Right renal cortex interstitium (tissue), 3 donors: ENCODE results near the gene SV2A. TPM values are rescaled to one million over a fixed set of nuclear protein-coding genes. Genes with fewer than 3 reads are reported as not detected.
A peak's percentile ranks its signal among the peaks of the same experiment; 100 is the strongest.
"Not testable (repeated sequence)": the region's sequence is repeated elsewhere in the genome, so short reads cannot be mapped to it uniquely, and the experiment has no call there.

Experiments
- DNase-seq, 3 donors: peaks; one replicate each; pipeline ENCODE4 v3.0.0-alpha.2; 2013; ENCODE audit warnings: low read depth in 3 of 3, low spot score in 2 of 3
- polyA plus RNA-seq, 3 donors: library from polyadenylated mRNA; unstranded; fragments of 120-200 nt; gene quantifications; one replicate each; pipeline ENCODE4 v1.2.1, GENCODE V29; 2013; ENCODE audit not compliant: insufficient read length in 3 of 3

SV2A gene
- polyA plus RNA-seq, 3 donors, result 7.7 to 9.0 (median 8.4) TPM

DNA sequence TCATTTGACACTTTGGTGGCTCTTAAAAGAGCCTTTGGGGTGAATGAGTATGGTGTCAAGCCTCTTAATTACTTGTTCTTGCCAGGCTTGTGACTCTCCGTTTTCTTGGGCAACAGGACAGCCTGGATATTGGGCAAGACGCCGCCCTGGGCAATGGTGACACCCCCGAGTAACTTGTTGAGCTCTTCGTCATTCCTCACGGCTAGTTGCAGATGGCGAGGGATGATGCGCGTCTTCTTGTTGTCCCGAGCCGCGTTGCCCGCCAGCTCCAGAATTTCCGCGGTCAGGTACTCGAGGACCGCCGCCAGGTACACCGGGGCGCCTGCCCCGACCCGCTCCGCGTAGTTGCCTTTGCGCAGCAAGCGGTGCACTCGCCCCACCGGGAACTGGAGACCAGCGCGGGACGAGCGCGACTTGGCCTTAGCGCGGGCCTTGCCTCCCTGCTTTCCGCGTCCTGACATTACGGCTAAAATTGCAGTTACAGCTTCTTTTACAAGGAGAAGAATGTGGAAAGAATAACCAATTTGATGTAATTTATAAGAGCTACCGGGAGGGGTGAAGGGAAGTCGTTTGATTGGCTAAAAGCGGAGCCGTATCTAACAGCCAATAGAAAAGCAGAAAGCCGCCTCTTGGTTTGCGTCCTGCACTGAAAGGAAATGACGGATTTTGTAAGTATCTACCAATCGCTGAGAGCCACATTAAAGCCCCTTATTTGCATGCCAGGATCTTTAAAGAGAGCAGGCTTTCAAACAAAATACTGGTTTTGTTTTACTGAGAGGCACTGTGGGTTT lies 30.0 kb downstream of the SV2A start:
- peak; percentile 95 to 97 (median 96) for DNase-seq

- not testable (repeated sequence) for DNase-seq
These were observed 30.5 kb downstream of the SV2A start for GRCh38 chr1:149887196-149887455.

DNA sequence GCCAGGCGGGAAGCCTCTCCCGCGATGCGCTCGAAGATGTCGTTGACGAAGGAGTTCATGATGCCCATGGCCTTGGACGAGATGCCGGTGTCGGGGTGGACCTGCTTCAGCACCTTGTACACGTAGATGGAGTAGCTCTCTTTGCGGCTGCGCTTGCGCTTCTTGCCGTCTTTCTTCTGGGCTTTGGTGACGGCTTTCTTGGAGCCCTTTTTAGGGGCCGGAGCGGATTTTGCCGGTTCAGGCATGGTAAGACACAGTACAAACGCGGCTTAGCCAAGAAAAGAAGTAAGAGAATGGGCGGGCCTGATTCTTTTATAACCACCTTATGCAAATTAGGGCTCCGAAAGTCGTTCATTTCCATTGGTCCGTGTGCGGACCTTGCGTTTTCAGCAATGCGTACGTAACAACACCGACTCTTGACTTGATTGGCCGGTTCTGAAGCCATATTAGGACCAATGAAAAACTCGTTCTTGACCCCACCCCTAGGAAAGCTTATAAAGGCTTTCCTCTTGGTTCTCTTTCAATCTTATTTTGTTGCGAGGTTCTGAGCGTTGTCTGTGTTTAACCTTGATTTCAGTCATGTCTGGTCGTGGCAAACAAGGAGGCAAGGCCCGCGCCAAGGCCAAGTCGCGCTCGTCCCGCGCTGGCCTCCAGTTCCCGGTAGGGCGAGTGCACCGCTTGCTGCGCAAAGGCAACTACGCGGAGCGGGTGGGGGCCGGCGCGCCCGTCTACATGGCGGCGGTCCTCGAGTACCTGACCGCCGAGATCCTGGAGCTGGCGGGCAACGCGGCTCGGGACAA lies 31.0 kb downstream of the SV2A start:
- peak; percentile 98 to 100 (median 98) for DNase-seq

DNA sequence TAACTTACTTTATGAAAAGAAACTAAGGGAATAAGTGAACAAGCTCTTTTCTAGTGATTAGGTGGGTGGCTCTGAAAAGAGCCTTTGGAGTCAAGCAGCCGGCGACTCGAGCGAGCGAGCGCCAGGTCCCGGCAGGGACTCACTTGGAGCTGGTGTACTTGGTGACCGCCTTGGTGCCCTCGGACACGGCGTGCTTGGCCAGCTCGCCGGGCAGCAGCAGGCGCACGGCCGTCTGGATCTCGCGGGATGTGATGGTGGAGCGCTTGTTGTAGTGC lies 31.6 kb downstream of the SV2A start:
- peak in 1 of 3 donors; percentile 60 for DNase-seq

GRCh38 chr1:149885339-149886120 lies 32.1 kb downstream of the SV2A start:
- peak; percentile 72 to 76 (median 76) for DNase-seq

DNA sequence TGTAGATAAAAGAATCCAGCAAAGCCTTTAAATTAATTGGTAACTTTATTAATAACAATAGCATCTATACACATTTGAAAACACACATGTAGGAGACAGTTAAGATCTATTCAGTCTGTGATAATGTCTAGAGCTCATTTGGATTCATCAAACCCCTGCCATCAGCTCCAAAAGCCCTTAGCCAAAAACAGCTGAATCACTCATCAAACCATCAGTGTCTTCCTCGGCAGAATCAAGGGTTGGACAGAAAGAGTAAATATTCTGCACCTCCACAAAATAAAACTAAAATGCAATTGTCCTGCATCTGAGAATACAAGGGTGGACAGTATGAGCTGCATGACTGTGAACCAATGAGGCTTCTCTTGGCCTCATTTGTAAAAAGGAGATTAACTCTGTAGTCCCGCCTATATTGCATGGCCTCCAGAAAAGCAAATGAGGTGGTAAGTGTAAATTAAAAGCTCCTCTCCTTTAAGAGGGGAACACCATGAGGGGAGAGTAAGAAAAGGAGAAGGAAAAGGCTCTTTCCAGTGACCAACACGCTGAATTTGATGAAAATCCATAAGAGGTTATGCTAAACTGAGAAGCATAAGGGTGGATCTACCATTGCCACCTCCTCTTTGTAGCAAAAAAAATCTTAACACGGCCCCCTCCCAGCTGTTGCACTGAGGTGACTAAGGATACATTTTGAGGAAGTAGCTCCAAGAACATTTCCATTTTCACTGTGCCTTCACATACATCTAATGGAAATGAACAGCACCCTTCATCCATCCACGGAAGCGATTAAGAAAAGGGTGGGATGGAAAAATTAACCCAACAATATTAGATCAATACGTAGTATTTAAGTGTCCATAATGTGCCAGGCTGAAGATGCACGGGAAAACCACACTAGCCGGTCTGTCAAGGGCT lies 33.0 kb downstream of the SV2A start:
- DNase-seq, result no peak

DNA sequence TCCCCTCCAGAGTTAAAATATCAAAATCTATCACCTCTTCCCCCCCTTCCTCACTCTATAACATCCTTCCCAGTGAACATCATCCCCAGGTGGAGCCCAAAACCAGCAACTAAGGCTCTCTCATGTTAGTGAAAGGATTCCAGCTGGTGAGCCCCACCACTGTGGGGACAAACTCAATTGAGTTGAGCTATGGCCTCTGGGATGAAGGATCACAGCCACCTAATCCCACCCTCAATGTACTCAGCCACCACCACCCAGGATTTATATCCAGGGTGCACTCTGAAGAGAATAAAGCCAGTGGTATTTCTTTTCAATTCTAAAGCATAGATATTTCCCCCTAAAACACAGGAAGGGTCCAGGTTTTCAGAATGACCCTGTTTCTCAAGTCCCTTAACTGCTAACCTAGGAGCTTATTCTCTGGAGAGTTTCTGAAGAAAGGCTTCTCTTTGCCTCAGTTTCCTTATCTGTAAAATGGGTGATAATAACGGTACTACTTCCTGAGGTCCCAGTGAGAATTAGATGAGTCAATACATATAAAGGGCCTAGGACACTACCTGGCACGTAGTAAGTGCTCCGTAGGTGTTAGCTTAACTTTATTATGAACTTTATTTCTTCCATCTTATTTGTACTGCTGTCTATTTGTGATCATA lies 33.9 kb downstream of the SV2A start:
- DNase-seq, result no peak

DNA sequence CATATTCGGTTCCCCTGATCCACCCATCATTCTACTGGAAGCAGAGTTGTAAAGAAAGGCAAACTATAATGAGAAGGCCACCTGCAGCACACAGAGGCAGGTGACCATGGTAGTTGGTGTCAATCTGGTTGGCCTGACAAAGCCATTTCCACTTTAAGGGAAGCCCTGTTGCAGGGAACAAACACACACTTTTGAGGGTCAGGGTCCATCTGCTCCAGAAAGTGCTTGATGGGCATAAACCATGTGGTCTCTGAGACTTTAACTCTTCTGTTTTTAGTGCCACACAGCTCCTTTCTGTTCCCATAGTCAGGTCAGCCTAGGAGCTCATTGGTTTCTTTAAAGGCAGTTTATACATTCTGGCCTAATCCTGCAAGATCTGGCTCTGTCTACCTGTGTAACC lies 35.8 kb downstream of the SV2A start:
- no peak for DNase-seq

GRCh38 chr1:149879556-149879955 lies 38.1 kb downstream of the SV2A start:
- no peak for DNase-seq

DNA sequence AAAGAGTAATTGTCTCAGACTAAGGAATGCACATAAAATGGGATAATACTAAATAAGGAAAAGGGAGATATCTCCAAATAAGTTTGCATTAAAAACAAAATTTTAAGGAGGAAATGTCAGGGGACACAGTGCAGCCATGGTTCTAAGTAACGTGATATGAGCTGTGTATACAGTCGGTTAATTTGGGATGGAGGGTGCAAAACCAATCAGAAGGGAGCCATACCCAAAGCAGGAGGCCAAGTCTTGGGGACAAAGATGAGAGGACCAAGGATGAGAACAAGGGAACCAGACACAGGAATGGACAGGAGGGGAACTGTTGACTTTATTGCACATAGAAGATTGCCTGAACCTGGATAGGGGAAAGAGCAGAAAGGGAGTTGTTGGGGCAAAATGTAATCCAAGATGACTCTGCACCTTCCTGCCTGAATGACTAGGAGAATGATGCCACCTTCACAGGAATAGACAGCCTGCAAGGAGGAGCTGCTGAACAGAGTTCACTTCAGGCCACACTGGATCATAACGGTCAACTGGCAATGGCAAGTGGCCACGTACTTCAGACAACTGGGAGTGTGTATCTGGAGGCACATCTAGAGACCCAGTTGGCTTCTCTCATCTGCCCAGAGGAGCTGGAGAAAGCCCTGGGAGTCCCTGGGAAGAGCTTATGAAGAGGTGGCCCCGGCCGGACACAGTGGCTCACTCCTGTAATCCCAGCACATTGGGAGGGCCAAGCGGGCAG lies 40.3 kb downstream of the SV2A start:
- no peak for DNase-seq

DNA sequence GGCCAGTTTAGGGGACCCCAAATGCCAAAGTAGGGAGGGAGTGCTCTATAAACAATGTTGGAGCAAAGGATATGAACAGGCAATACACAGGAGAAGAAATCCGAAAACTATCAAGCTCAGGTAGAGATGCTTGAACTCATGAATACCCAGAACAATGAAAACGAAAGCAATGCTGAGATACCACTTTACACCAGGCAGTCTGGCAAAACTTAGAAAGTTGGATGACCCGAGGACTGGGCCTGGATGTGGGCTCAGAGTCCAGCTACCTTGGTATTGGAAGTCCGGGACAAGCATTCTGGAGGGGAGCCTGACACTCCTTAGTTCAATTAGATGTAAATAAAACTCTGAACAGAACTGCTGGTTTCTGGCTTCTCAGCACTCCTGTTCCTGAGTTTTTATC lies 44.6 kb downstream of the SV2A start:
- not testable (repeated sequence) for DNase-seq

DNA sequence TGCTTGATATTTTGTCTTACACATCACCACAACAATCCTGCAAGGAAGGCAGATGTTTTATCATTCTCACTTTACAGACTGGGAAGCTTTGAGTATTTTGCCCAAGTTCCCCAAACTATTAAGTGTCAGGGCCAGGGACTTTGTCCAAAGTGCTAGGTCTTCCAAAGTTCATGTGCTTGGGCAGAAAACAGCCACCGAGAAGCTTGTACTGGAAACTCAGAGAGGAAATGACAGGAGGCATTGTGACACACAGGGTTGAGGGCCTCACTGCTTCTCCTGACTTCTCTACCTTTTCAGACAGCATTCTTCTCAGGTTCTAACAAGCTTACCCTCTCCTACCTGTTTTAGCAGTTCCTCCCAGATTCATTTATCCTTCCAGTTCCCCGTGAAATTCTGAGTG lies 50.8 kb downstream of the SV2A start:
- DNase-seq, result not testable (repeated sequence)

DNA sequence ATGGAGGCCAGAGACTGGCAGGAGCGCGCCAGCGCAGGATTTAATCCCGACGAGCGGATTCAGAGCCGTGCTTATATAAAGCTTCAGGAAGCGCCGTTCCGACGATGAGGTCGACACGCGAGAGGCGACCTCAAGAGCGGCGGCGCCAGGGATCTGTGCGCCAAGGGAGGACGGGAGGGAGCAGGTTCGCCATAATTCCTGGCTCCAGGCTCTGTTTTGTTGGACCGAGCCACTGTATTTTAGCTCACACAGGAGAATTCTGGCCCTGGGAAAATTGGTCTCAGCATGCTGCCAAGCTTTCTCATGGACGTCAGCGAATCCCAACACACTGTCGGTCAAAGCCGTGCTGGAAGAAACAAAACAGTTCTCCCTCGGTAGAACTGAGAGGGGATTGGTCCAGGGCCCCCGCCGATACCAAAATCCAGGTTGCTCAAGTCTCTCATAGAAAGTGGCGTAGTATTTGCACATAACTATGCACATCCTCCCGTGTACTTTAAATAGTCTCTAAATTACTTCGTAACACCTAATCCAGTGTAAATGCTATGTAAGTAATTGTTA lies 56.1 kb downstream of the SV2A start:
- DNase-seq, result not testable (repeated sequence)

GRCh38 chr1:149860684-149861496 lies 56.8 kb downstream of the SV2A start:
- DNase-seq, result not testable (repeated sequence)

- DNase-seq, result not testable (repeated sequence)
These were observed 57.4 kb downstream of the SV2A start for GRCh38 chr1:149860271-149860670.
